ENCODE results near the gene IMP3. TPM values are rescaled to one million over a fixed set of nuclear protein-coding genes. Genes with fewer than 3 reads are reported as not detected.

IMP3 gene
- total and polyA plus RNA-seq, 9 of the 15 experiments (the other 6 are each of a cell fraction or from before 2014, with no cell fraction given), result 14.5 to 160 (median 74.4) TPM

GRCh38 chr15:75625542-75626347 is 14.3 kb downstream of the IMP3 start, which contains the start of gene SNUPN (continued):
- TF ChIP-seq KDM4B (IDR thresholded peaks at IDR 0.05; ENCODE audit: borderline replicate concordance in 2 of 2, low read depth in 1 of 2) (no peak; a peak in 1 of 4 replicates), ZNF175 (CRISPR knock-in tag; IDR thresholded peaks at IDR 0.05; ENCODE audit: low read depth) (no peak), PHF20 (IDR thresholded peaks at IDR 0.05; ENCODE audit: partially characterized antibody) (peak; percentile 97), TRIM28 (IDR thresholded peaks at IDR 0.05) (no peak), RFX7 (CRISPR knock-in tag; IDR thresholded peaks at IDR 0.05) (no peak), FOXP1 (CRISPR knock-in tag; IDR thresholded peaks at IDR 0.05) (no peak; the same call in 1 of the 2 replicates), TAL1 (IDR thresholded peaks at IDR 0.05) (no peak), BRD9 (IDR thresholded peaks at IDR 0.05; ENCODE audit: low read depth, partially characterized antibody) (peak; percentile 81), RAD51 (IDR thresholded peaks at IDR 0.05; ENCODE audit: borderline replicate concordance, low read depth) (no peak), ZNF639 (CRISPR knock-in tag; conservative IDR thresholded peaks at IDR 0.05 in 1 of 2, IDR thresholded peaks at IDR 0.05 in 1 of 2) (peak in 1 of 2 experiments; percentile 77; a peak in 1 of 4 replicates), ZNF133 (CRISPR knock-in tag; IDR thresholded peaks at IDR 0.05) (no peak), ZSCAN29 (IDR thresholded peaks at IDR 0.05) (no peak), RFX1 (IDR thresholded peaks at IDR 0.05) (no peak), MIER1 (IDR thresholded peaks at IDR 0.05; ENCODE audit: low read depth) (no peak)
- TF ChIP-seq, protein P1, sequence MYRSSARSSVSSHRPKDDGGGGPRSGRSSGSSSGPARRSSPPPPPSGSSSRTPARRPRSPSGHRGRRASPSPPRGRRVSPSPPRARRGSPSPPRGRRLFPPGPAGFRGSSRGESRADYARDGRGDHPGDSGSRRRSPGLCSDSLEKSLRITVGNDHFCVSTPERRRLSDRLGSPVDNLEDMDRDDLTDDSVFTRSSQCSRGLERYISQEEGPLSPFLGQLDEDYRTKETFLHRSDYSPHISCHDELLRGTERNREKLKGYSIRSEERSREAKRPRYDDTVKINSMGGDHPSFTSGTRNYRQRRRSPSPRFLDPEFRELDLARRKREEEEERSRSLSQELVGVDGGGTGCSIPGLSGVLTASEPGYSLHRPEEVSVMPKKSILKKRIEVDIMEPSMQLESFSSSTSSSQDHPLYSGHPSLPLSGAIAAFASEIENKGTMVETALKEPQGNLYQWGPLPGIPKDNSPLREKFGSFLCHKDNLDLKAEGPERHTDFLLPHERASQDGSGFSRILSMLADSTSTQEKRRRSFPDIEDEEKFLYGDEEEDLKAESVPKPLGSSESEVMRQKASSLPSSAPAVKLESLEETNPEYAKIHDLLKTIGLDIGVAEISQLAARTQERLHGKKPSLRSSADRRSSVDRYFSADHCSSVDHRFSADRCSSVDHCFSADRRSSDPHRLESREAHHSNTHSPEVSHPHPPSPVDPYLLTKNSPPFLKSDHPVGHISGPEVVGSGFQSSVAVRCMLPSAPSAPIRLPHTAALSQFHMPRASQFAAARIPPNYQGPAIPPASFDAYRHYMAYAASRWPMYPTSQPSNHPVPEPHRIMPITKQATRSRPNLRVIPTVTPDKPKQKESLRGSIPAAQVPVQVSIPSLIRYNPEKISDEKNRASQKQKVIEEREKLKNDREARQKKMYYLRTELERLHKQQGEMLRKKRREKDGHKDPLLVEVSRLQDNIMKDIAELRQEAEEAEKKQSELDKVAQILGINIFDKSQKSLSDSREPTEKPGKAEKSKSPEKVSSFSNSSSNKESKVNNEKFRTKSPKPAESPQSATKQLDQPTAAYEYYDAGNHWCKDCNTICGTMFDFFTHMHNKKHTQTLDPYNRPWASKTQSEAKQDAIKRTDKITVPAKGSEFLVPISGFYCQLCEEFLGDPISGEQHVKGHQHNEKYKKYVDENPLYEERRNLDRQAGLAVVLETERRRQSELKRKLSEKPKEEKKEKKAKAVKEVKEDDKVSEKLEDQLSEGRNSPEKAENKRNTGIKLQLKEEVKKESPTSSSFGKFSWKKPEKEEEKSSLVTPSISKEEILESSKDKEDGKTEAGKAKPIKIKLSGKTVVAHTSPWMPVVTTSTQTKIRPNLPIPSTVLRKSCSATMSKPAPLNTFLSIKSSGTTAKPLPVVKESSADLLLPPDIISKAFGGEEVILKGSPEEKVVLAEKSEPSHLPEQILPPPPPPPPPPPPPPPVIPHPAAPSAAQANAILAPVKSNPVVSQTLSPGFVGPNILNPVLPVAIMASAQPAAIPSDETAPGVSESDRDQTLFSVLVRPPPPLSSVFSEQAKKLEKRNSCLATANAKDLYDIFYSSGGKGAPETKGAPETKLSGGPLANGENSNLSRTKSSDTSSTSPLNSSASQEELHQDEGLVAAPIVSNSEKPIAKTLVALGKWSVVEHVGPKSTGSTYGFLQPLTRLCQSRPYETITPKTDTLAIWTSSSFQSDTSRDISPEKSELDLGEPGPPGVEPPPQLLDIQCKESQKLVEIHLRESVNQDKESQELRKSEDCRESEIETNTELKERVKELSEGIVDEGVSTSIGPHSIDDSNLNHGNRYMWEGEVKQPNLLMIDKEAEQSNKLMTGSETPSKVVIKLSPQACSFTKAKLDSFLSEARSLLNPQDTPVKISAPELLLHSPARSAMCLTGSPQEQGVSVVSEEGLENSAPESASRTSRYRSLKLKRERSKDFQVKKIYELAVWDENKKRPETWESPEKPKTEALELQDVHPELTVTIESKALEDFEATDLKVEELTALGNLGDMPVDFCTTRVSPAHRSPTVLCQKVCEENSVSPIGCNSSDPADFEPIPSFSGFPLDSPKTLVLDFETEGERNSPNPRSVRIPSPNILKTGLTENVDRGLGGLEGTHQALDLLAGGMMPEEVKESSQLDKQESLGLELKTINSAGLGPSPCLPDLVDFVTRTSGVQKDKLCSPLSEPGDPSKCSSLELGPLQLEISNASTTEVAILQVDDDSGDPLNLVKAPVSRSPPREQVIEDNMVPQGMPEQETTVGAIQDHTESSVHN (IDR thresholded peaks at IDR 0.05; ENCODE audit: borderline replicate concordance in 1 of 2, low read depth in 1 of 2), result no peak
- TF ChIP-seq, protein P2, sequence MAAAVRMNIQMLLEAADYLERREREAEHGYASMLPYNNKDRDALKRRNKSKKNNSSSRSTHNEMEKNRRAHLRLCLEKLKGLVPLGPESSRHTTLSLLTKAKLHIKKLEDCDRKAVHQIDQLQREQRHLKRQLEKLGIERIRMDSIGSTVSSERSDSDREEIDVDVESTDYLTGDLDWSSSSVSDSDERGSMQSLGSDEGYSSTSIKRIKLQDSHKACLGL (CRISPR knock-in tag; IDR thresholded peaks at IDR 0.05; ENCODE audit: borderline replicate concordance, poor library complexity, severe bottlenecking), result no peak
